Duodenal mucosa (tissue), 2 donors: ENCODE results near the gene ZNF750.
A peak's percentile ranks its signal among the peaks of the same experiment; 100 is the strongest.
"Not testable (repeated sequence)": the region's sequence is repeated elsewhere in the genome, so short reads cannot be mapped to it uniquely, and the experiment has no call there.

Experiments
- H3K27ac ChIP-seq: one replicate; pipeline ENCODE4 v1.7.0; 2013; ENCODE audit warnings: low read depth, low read length
- H3K27me3 ChIP-seq, 2 donors: one replicate each; pipeline ENCODE4 v1.7.0; 2013; ENCODE audit warnings: low read length in 2 of 2, control low read depth in 1 of 2; ENCODE audit not compliant: insufficient read depth in 2 of 2, control insufficient read depth in 1 of 2
- H3K36me3 ChIP-seq, 2 donors: one replicate each; pipeline ENCODE4 v1.7.0; 2013; ENCODE audit warnings: low read length in 2 of 2, control low read depth in 1 of 2; ENCODE audit not compliant: insufficient read depth in 2 of 2, control insufficient read depth in 1 of 2
- H3K4me1 ChIP-seq, 2 donors: one replicate each; pipeline ENCODE4 v1.7.0; 2013; ENCODE audit warnings: low read length in 2 of 2, control low read depth in 1 of 2; ENCODE audit not compliant: insufficient read depth in 2 of 2, control insufficient read depth in 1 of 2
- H3K4me3 ChIP-seq, 2 donors: one replicate each; pipeline ENCODE4 v1.7.0; 2013; ENCODE audit warnings: low read length in 2 of 2, low read depth in 1 of 2
- H3K9ac ChIP-seq, 2 donors: one replicate each; pipeline ENCODE4 v1.7.0; 2013; ENCODE audit warnings: low read length in 2 of 2, low read depth in 1 of 2
- H3K9me3 ChIP-seq, 2 donors: one replicate each; pipeline ENCODE4 v1.7.0; 2013; ENCODE audit warnings: low read length in 2 of 2, control low read depth in 1 of 2; ENCODE audit not compliant: control insufficient read depth in 1 of 2

ZNF750 gene

GRCh38 chr17:82785581-82785980 is 54.2 kb downstream of the ZNF750 start:
- peaks cover 3 to 24% of the 10 kb centered on the region in 2 donors for H3K36me3 ChIP-seq
- not testable (repeated sequence) for H3K4me3 ChIP-seq, H3K9ac ChIP-seq, H3K27ac ChIP-seq, H3K27me3 ChIP-seq, H3K9me3 ChIP-seq, H3K4me1 ChIP-seq

GRCh38 chr17:82783498-82783897 is 56.3 kb downstream of the ZNF750 start:
- no peak overlapping the region for H3K27ac ChIP-seq
- H3K4me3 ChIP-seq: no peak overlapping the region

GRCh38 chr17:82782657-82783207 is 57.1 kb downstream of the ZNF750 start:
- Histone ChIP-seq H3K9me3 (no peaks in the 10 kb centered on the region), H3K36me3 (peaks cover 3 to 22% of the 10 kb centered on the region in 2 donors), H3K27me3 (no peaks in the 10 kb centered on the region), H3K27ac (peak overlapping the region; percentile 10), H3K4me1 (peaks cover 0 to 9% of the 10 kb centered on the region in 2 donors), H3K4me3 (peak overlapping the region in 1 of 2 donors; percentile 32), H3K9ac (no peak overlapping the region)

More at GRCh38 chr17:82783498-82783897, 56.3 kb downstream of the ZNF750 start:
- H3K9me3 ChIP-seq: no peaks in the 10 kb centered on the region
- peaks cover 0 to 9% of the 10 kb centered on the region in 2 donors for H3K4me1 ChIP-seq
- H3K36me3 ChIP-seq: peaks cover 3 to 22% of the 10 kb centered on the region in 2 donors
- H3K9ac ChIP-seq: no peak overlapping the region
- H3K27me3 ChIP-seq: no peaks in the 10 kb centered on the region

GRCh38 chr17:82781894-82782274 is 57.9 kb downstream of the ZNF750 start:
- Histone ChIP-seq H3K27ac (no peak overlapping the region), H3K4me3 (no peak overlapping the region), H3K27me3 (no peaks in the 10 kb centered on the region), H3K36me3 (peaks cover 3 to 22% of the 10 kb centered on the region in 2 donors), H3K9ac (no peak overlapping the region), H3K4me1 (peaks cover 0 to 6% of the 10 kb centered on the region in 2 donors), H3K9me3 (no peaks in the 10 kb centered on the region)

- no peak overlapping the region for H3K4me3 ChIP-seq
- no peak overlapping the region for H3K27ac ChIP-seq
- H3K27me3 ChIP-seq: no peaks in the 10 kb centered on the region
- H3K4me1 ChIP-seq: peaks cover 0 to 6% of the 10 kb centered on the region in 2 donors
- no peak overlapping the region for H3K9ac ChIP-seq
- no peaks in the 10 kb centered on the region for H3K9me3 ChIP-seq
- H3K36me3 ChIP-seq: peaks cover 3 to 27% of the 10 kb centered on the region in 2 donors
These were observed 58.6 kb downstream of the ZNF750 start for GRCh38 chr17:82780971-82781893.

GRCh38 chr17:82780195-82780594 is 59.6 kb downstream of the ZNF750 start:
- Histone ChIP-seq H3K4me1 (peaks cover 0 to 6% of the 10 kb centered on the region in 2 donors), H3K36me3 (peaks cover 3 to 29% of the 10 kb centered on the region in 2 donors), H3K9ac (no peak overlapping the region), H3K27me3 (no peaks in the 10 kb centered on the region), H3K9me3 (no peaks in the 10 kb centered on the region), H3K4me3 (no peak overlapping the region), H3K27ac (no peak overlapping the region)

- H3K36me3 ChIP-seq: peaks cover 3 to 27% of the 10 kb centered on the region in 2 donors
- no peak overlapping the region for H3K9ac ChIP-seq
- no peaks in the 10 kb centered on the region for H3K9me3 ChIP-seq
- H3K4me1 ChIP-seq: peaks cover 3 to 6% of the 10 kb centered on the region in 2 donors
- no peak overlapping the region for H3K27ac ChIP-seq
- no peaks in the 10 kb centered on the region for H3K27me3 ChIP-seq
- no peak overlapping the region for H3K4me3 ChIP-seq
These were observed 60.3 kb downstream of the ZNF750 start for GRCh38 chr17:82779541-82779940.
